Adrenal gland (tissue), 5 donors: Measurements from ENCODE around the gene KRT26.

Source experiments
- CTCF ChIP-seq, 6 experiments: fragments of 450-650 bp in 4 of 6; fragments of 200-600 bp in 2 of 6; sonication (generic) in 1 of 6; IDR thresholded peaks; 1 replicate in 5 of 6; 2 replicates in 1 of 6; pipeline versions ENCODE4 v1.5.1 to v1.8.0; 2016 to 2021; ENCODE audit warnings: antibody characterized with exemption in 6 of 6, mild to moderate bottlenecking in 2 of 6, moderate library complexity in 1 of 6
- POLR2A ChIP-seq, 2 donors: fragments of 450-650 bp; IDR thresholded peaks; one replicate each; pipeline ENCODE4 v1.6.1; 2017; ENCODE audit warnings: antibody characterized with exemption in 2 of 2, mild to moderate bottlenecking in 2 of 2, moderate library complexity in 1 of 2
- donor health status: DM: no; HTN: no; CAD: no.

GRCh38 chr17:40810494-40810893 lies 38.5 kb upstream of the KRT26 start:
- TF ChIP-seq CTCF (IDR thresholded peaks at IDR 0.05) = no peak
- no peak for TF ChIP-seq POLR2A (IDR thresholded peaks at IDR 0.05)
